ENCODE data around the gene ARMC2.

The ARMC2 gene

DNA sequence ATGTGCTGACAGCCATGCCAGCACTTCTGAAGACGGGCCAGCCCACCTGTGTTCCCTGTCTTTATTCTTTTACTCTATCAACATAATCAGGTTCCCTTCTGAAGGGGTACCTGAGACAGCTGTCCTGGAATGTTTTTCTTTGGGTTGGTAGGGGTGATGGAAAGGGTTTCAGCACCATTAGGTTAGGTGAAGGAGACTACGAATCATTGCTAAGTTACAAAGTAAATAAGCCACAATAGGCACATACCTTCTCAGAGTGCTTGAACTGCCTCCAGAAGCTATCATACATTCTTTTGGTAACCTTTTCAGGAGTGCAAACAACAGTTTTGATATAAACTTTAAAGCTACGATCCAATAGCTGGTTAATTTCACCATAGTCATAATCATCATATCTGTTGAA, 140.1 kb downstream of the ARMC2 start:
- WGBS, 2 experiments (ENCODE audit: insufficient coverage in 2 of 2) = 80 to 100% methylated on average over 1 of the region's 3 CpGs
- H3K4me1 ChIP-seq (ENCODE audit: control insufficient read depth, insufficient read depth, low read length, poor library complexity, severe bottlenecking) = no peaks in the 10 kb centered on the region
- H3K27ac ChIP-seq (ENCODE audit: low read depth, low read length, severe bottlenecking) = no peak overlapping the region
- peaks cover 63% of the 10 kb centered on the region for H3K36me3 ChIP-seq (ENCODE audit: control insufficient read depth, insufficient read depth, low read length)
- H3K4me3 ChIP-seq (ENCODE audit: extremely low read depth, insufficient read depth, low read length, poor library complexity, severe bottlenecking) = no peak overlapping the region
- no peaks in the 10 kb centered on the region for H3K9me3 ChIP-seq (ENCODE audit: control insufficient read depth, low read length)

GRCh38 chr6:108988765-108989164, 140.5 kb downstream of the ARMC2 start:
- H3K27ac ChIP-seq (ENCODE audit: low read depth, low read length, severe bottlenecking) = no peak overlapping the region
- no peaks in the 10 kb centered on the region for H3K9me3 ChIP-seq (ENCODE audit: control insufficient read depth, low read length)
- H3K36me3 ChIP-seq (ENCODE audit: control insufficient read depth, insufficient read depth, low read length) = peaks cover 66% of the 10 kb centered on the region
- no peak overlapping the region for H3K4me3 ChIP-seq (ENCODE audit: extremely low read depth, insufficient read depth, low read length, poor library complexity, severe bottlenecking)
- 93 to 95% methylated on average over 5 of the region's 5 CpGs for WGBS, 2 experiments (ENCODE audit: insufficient coverage in 2 of 2)
- no peaks in the 10 kb centered on the region for H3K4me1 ChIP-seq (ENCODE audit: control insufficient read depth, insufficient read depth, low read length, poor library complexity, severe bottlenecking)

- H3K36me3 ChIP-seq (ENCODE audit: control insufficient read depth, insufficient read depth, low read length) = peaks cover 69% of the 10 kb centered on the region
- WGBS, 2 experiments (ENCODE audit: insufficient coverage in 2 of 2) = 87 to 100% methylated on average over 2 of the region's 3 CpGs
- H3K27ac ChIP-seq (ENCODE audit: low read depth, low read length, severe bottlenecking) = no peak overlapping the region
- H3K4me1 ChIP-seq (ENCODE audit: control insufficient read depth, insufficient read depth, low read length, poor library complexity, severe bottlenecking) = no peaks in the 10 kb centered on the region
- no peak overlapping the region for H3K4me3 ChIP-seq (ENCODE audit: extremely low read depth, insufficient read depth, low read length, poor library complexity, severe bottlenecking)
- H3K9me3 ChIP-seq (ENCODE audit: control insufficient read depth, low read length) = no peaks in the 10 kb centered on the region
Observed at GRCh38 chr6:108989700-108990099, 141.5 kb downstream of the ARMC2 start.

GRCh38 chr6:108993876-108994275, 145.7 kb downstream of the ARMC2 start:
- Histone ChIP-seq H3K36me3 (ENCODE audit: control insufficient read depth, insufficient read depth, low read length) (peaks cover 66% of the 10 kb centered on the region), H3K27ac (ENCODE audit: low read depth, low read length, severe bottlenecking) (no peak overlapping the region), H3K4me1 (ENCODE audit: control insufficient read depth, insufficient read depth, low read length, poor library complexity, severe bottlenecking) (no peaks in the 10 kb centered on the region), H3K4me3 (ENCODE audit: extremely low read depth, insufficient read depth, low read length, poor library complexity, severe bottlenecking) (no peak overlapping the region), H3K9me3 (ENCODE audit: control insufficient read depth, low read length) (no peaks in the 10 kb centered on the region)
- WGBS, 2 experiments (ENCODE audit: insufficient coverage in 2 of 2) = 67% methylated on average over 1 of the region's 3 CpGs; no CpG with 5 or more reads in 1 of the 2 experiments

- Histone ChIP-seq H3K4me3 (ENCODE audit: extremely low read depth, insufficient read depth, low read length, poor library complexity, severe bottlenecking) (no peak overlapping the region), H3K27ac (ENCODE audit: low read depth, low read length, severe bottlenecking) (no peak overlapping the region), H3K4me1 (ENCODE audit: control insufficient read depth, insufficient read depth, low read length, poor library complexity, severe bottlenecking) (no peaks in the 10 kb centered on the region), H3K36me3 (ENCODE audit: control insufficient read depth, insufficient read depth, low read length) (peaks cover 64% of the 10 kb centered on the region), H3K9me3 (ENCODE audit: control insufficient read depth, low read length) (no peaks in the 10 kb centered on the region)
Observed at GRCh38 chr6:108995296-108995695, 147.1 kb downstream of the ARMC2 start.

DNA sequence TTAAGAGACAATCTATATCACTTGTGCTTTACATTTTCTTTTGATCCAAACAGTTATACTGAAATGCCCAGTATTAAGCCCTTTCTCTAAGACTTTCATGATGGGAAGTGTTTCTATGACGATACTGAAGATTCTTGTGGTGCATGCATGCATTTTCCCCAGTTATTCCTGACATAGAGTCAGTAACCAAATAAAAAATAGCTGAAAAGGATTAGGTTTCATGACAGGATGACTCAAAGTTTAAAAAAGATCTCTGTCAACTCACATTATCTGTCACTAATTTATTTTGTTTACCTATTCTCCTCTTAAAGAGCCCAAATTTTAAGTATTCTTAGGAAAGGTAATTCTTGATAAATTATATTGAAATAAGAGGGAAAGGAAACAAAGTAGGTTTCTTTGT, 148.0 kb downstream of the ARMC2 start:
- no peak overlapping the region for H3K4me3 ChIP-seq (ENCODE audit: extremely low read depth, insufficient read depth, low read length, poor library complexity, severe bottlenecking)
- H3K36me3 ChIP-seq (ENCODE audit: control insufficient read depth, insufficient read depth, low read length) = peaks cover 59% of the 10 kb centered on the region
- H3K9me3 ChIP-seq (ENCODE audit: control insufficient read depth, low read length) = no peaks in the 10 kb centered on the region
- no CpG with 5 or more reads among the region's 1 CpG for WGBS, 2 experiments (ENCODE audit: insufficient coverage in 2 of 2)
- no peaks in the 10 kb centered on the region for H3K4me1 ChIP-seq (ENCODE audit: control insufficient read depth, insufficient read depth, low read length, poor library complexity, severe bottlenecking)
- H3K27ac ChIP-seq (ENCODE audit: low read depth, low read length, severe bottlenecking) = no peak overlapping the region

DNA sequence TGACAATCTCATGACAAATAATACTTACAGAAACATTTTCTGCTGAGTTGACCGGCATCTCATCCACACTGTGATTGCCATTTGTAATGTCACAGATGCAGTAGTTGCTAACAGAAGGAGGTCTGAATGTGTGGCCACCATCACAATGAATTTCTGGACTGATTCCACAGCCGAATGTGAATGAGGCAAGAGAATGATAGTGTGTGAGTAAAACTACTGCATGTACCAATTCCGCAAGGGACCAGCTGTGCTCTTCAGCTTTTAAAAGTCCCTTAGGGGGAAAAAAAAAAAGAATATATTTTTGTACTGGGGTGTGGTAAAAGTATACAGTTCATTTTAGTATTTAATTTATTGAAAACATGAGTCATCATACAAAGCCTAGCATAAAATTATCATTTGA, 150.3 kb downstream of the ARMC2 start:
- WGBS, 2 experiments (ENCODE audit: insufficient coverage in 2 of 2) = 92% methylated on average over 1 to 2 of the region's 3 CpGs
- Histone ChIP-seq H3K27ac (ENCODE audit: low read depth, low read length, severe bottlenecking) (no peak overlapping the region), H3K4me1 (ENCODE audit: control insufficient read depth, insufficient read depth, low read length, poor library complexity, severe bottlenecking) (no peaks in the 10 kb centered on the region), H3K4me3 (ENCODE audit: extremely low read depth, insufficient read depth, low read length, poor library complexity, severe bottlenecking) (no peak overlapping the region), H3K36me3 (ENCODE audit: control insufficient read depth, insufficient read depth, low read length) (peaks cover 45% of the 10 kb centered on the region), H3K9me3 (ENCODE audit: control insufficient read depth, low read length) (no peaks in the 10 kb centered on the region)

DNA sequence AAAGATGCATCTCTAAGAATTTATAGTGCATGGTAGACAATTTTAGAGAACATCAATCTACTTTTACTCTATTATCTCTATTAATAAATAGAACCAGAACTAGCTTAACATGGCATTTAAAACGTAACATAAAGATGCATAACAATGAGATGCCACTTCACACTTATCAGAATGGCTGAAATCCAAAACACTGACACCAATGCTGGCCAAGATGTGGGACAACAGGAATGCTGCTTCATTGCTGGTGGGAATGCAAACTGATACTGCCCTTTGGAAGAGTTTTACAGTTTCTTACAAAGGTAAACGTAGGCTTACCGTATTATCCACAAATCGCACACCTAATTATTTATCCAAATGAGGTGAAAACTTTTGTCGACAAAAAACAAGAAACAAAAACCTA, 151.2 kb downstream of the ARMC2 start:
- peaks cover 36% of the 10 kb centered on the region for H3K36me3 ChIP-seq (ENCODE audit: control insufficient read depth, insufficient read depth, low read length)
- no peak overlapping the region for H3K4me3 ChIP-seq (ENCODE audit: extremely low read depth, insufficient read depth, low read length, poor library complexity, severe bottlenecking)
- no peak overlapping the region for H3K27ac ChIP-seq (ENCODE audit: low read depth, low read length, severe bottlenecking)
- H3K9me3 ChIP-seq (ENCODE audit: control insufficient read depth, low read length) = no peaks in the 10 kb centered on the region
- no peaks in the 10 kb centered on the region for H3K4me1 ChIP-seq (ENCODE audit: control insufficient read depth, insufficient read depth, low read length, poor library complexity, severe bottlenecking)
- 90 to 92% methylated on average over 4 of the region's 5 CpGs for WGBS, 2 experiments (ENCODE audit: insufficient coverage in 2 of 2)

DNA sequence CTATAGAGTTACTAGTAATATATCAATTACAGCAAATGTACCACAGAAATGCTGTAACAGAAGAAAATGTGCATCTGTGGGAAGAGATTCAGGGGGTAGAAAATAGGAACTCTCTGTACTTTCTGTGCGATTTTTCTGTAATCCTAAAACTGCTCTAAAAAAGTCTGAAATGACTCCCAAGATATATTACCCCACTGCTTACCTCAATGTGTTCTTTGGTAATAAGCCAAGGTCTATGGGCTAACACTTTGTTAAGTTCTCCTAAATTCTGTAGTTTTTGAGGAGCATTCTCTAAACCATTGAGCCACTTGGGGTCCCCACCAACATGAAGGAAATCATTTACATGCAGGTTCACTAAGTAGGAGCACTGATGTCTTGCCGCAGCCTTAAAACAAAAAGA, 152.1 kb downstream of the ARMC2 start:
- H3K9me3 ChIP-seq (ENCODE audit: control insufficient read depth, low read length) = no peaks in the 10 kb centered on the region
- no peak overlapping the region for H3K4me3 ChIP-seq (ENCODE audit: extremely low read depth, insufficient read depth, low read length, poor library complexity, severe bottlenecking)
- no peak overlapping the region for H3K27ac ChIP-seq (ENCODE audit: low read depth, low read length, severe bottlenecking)
- WGBS, 2 experiments (ENCODE audit: insufficient coverage in 2 of 2) = no CpG with 5 or more reads among the region's 2 CpGs
- no peaks in the 10 kb centered on the region for H3K4me1 ChIP-seq (ENCODE audit: control insufficient read depth, insufficient read depth, low read length, poor library complexity, severe bottlenecking)
- peaks cover 34% of the 10 kb centered on the region for H3K36me3 ChIP-seq (ENCODE audit: control insufficient read depth, insufficient read depth, low read length)

DNA sequence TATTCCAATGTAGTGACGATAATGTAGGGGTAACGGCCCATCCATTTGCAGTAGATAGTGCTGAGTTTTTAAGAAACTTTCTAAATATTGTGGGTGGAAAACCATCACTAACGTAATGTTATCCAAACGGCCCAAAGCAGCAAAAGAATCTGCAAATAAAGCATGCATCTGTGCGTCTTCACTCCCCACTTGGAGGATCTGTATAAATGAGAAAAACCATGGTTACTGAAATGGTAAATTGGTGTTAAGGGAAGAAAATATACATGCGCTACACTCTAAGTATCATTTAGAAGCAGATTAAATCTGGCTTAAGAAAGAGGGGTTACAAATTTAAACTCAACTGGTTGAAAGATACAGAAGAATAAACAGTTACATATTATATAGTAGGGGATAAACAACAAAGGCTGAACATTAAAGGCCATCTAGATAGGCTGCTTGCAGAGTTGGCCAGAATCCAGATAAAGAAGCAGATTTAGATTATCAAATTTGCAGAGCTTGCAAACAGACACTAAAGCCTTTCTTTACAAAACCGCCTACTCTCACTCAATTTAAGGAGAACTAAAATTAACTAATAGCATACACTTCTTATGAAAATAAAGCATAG, 153.2 kb downstream of the ARMC2 start:
- H3K9me3 ChIP-seq (ENCODE audit: control insufficient read depth, low read length) = no peaks in the 10 kb centered on the region
- H3K27ac ChIP-seq (ENCODE audit: low read depth, low read length, severe bottlenecking) = no peak overlapping the region
- no peaks in the 10 kb centered on the region for H3K4me1 ChIP-seq (ENCODE audit: control insufficient read depth, insufficient read depth, low read length, poor library complexity, severe bottlenecking)
- H3K4me3 ChIP-seq (ENCODE audit: extremely low read depth, insufficient read depth, low read length, poor library complexity, severe bottlenecking) = no peak overlapping the region
- peaks cover 27% of the 10 kb centered on the region for H3K36me3 ChIP-seq (ENCODE audit: control insufficient read depth, insufficient read depth, low read length)
- 100% methylated on average over 4 of the region's 7 CpGs; no CpG with 5 or more reads in 1 of the 2 experiments for WGBS, 2 experiments (ENCODE audit: insufficient coverage in 2 of 2)

DNA sequence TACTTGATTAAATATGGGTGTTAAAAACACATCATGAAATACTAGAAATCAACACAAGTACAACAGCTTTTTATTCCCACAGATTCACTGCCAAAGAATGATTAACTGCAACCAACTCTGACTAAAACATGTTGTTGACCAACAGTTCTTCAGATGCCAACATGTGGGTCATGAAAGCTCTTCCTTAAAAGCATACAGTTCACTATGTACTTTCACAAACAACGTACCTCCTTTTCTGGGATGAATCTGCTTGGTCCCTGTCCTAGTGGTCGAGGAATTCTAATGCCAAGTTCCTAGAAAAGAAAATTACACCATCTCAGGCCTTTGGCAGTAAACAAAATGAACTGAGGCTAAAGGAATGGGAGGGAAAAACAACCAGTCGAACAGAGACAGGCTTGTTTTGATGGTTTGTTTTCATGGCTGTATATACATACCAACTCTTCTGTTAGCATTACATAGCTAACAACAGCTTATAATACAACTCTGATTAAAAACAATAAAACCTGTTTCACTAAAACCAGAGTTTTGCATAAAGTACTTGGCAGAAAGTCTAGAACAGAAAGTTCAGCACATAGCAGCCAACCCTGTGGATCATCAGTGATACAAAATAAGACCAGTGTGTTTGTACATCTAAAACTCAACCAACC, 154.0 kb downstream of the ARMC2 start:
- H3K27ac ChIP-seq (ENCODE audit: low read depth, low read length, severe bottlenecking) = no peak overlapping the region
- no peaks in the 10 kb centered on the region for H3K9me3 ChIP-seq (ENCODE audit: control insufficient read depth, low read length)
- H3K36me3 ChIP-seq (ENCODE audit: control insufficient read depth, insufficient read depth, low read length) = peaks cover 26% of the 10 kb centered on the region
- 86 to 100% methylated on average over 1 to 2 of the region's 3 CpGs for WGBS, 2 experiments (ENCODE audit: insufficient coverage in 2 of 2)
- no peak overlapping the region for H3K4me3 ChIP-seq (ENCODE audit: extremely low read depth, insufficient read depth, low read length, poor library complexity, severe bottlenecking)
- peaks cover 4% of the 10 kb centered on the region for H3K4me1 ChIP-seq (ENCODE audit: control insufficient read depth, insufficient read depth, low read length, poor library complexity, severe bottlenecking)

Measured in mesodermal cell (in vitro differentiated cells).